Activated CD8-positive, alpha-beta T cell treated with anti-CD3 and anti-CD28 coated beads, Interleukin-2, amount 10 ng/mL, durations not matched to agents 7 days and 5 days (primary cell): ENCODE data around the gene A2ML1. TPM values are rescaled to one million over a fixed set of nuclear protein-coding genes. Genes with fewer than 3 reads are reported as not detected.
"Not testable (repeated sequence)": the region's sequence is repeated elsewhere in the genome, so short reads cannot be mapped to it uniquely, and the experiment has no call there.

ENCODE experiments used
- ATAC-seq: fragments of 150-1000 bp; cut with Tn5 transposase; one replicate; pipeline ENCODE4 v1.10.0; 2021; ENCODE audit warnings: moderate library complexity
- CTCF ChIA-PET: fragments of 350-600 bp; sonication (Branson Sonifier 250); formaldehyde crosslinking; loops from one replicate; lab custom pipeline; 2021; ENCODE audit warnings: antibody characterized with exemption; lab: Charles Lee
- POLR2A ChIA-PET: fragments of 350-600 bp; sonication (Branson Sonifier 250); formaldehyde crosslinking; loops from one replicate; lab custom pipeline; 2021; ENCODE audit warnings: antibody characterized with exemption; lab: Charles Lee
- DNase-seq: peaks from one replicate; pipeline ENCODE4 v3.0.0-alpha.2; 2020
- H3K27ac Mint-ChIP-seq: one replicate; pipeline ENCODE4 v1.8.0; 2021; ENCODE audit warnings: mild to moderate bottlenecking, mixed read lengths
- H3K27me3 Mint-ChIP-seq: one replicate; pipeline ENCODE4 v1.8.0; 2021; ENCODE audit warnings: low read depth, mixed read lengths
- H3K36me3 Mint-ChIP-seq: one replicate; pipeline ENCODE4 v1.8.0; 2021; ENCODE audit warnings: low read depth, mixed read lengths
- H3K4me1 Mint-ChIP-seq: one replicate; pipeline ENCODE4 v1.8.0; 2021; ENCODE audit warnings: low read depth, mixed read lengths
- H3K4me3 Mint-ChIP-seq: one replicate; pipeline ENCODE4 v1.8.0; 2021; ENCODE audit warnings: mild to moderate bottlenecking, mixed read lengths
- H3K9me3 Mint-ChIP-seq: one replicate; pipeline ENCODE4 v1.8.0; 2022; ENCODE audit warnings: mixed read lengths; ENCODE audit not compliant: insufficient read depth
- total RNA-seq, 2 experiments: library from RNA; stranded (reverse); gene quantifications; one replicate each; pipeline ENCODE4 v1.2.3, GENCODE V29; 2021

Gene A2ML1
- total RNA-seq, 2 experiments from 2014 or later, result not detected

DNA sequence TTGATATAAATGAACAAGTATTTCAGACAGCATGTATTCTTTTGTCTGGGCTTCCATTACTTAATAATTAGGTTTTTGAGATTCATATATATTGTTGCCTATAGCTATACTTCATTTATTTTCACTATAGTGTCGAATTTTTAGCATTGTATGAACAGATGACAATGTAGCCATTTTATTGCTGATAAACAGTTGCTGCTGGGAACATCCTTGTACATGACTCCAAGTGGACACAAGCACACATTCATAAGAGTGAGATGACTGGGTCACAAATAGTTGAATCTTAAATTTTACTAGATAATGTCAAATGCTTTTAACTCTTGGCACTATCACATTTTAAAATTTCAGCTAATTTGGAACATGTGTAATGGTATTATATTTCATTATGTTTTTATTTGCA lies 72.6 kb downstream of the A2ML1 start:
- ChIA-PET CTCF (interaction anchor here (1.0 to 1.4 kb wide), 5 partner anchors 144 to 351 kb away, joined by 3 to 5 read pairs (median 3); no protein-coding TSS in a partner anchor), POLR2A (interaction anchor here (0.7 kb wide), 1 partner anchor 237 kb away, joined by 4 read pairs; no protein-coding TSS in a partner anchor)
- Mint-ChIP-seq H3K27me3 (peaks cover 7% of the 10 kb centered on the region), H3K36me3 (no peaks in the 10 kb centered on the region), H3K9me3 (no peaks in the 10 kb centered on the region), H3K27ac (no peak overlapping the region), H3K4me3 (no peak overlapping the region), H3K4me1 (peaks cover 5% of the 10 kb centered on the region)
- DNase-seq (no peak), ATAC-seq (no peak)

DNA sequence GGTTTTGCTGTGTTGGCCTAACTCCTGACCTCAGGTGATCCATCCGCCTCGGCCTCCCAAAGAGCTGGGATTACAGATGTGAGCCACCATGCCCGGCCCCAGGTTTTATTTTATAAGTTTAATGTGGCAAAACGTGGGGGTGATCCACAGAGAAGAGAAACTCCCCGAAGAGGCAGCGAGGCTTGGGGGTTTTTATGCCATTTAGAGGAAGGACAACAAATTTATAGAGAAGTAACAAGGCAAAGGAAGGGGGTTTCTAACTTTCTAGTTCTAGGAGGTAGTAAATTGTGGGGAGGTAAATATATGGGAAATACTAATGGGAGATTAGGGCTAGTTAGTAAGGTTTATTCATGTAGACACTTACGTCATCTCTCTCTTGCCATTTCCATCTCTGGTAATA lies 74.7 kb downstream of the A2ML1 start:
- CTCF ChIA-PET, result interaction anchor here (0.7 to 1.0 kb wide), 2 partner anchors 142 to 164 kb away, joined by 3 read pairs; no protein-coding TSS in a partner anchor
- peaks cover 5% of the 10 kb centered on the region for H3K27me3 Mint-ChIP-seq
- H3K9me3 Mint-ChIP-seq, result no peaks in the 10 kb centered on the region
- H3K27ac Mint-ChIP-seq, result no peak overlapping the region
- POLR2A ChIA-PET, result no interaction called here
- DNase-seq (no peak), ATAC-seq (no peak)
- H3K4me1 Mint-ChIP-seq, result no peaks in the 10 kb centered on the region
- H3K4me3 Mint-ChIP-seq, result no peak overlapping the region
- no peaks in the 10 kb centered on the region for H3K36me3 Mint-ChIP-seq

DNA sequence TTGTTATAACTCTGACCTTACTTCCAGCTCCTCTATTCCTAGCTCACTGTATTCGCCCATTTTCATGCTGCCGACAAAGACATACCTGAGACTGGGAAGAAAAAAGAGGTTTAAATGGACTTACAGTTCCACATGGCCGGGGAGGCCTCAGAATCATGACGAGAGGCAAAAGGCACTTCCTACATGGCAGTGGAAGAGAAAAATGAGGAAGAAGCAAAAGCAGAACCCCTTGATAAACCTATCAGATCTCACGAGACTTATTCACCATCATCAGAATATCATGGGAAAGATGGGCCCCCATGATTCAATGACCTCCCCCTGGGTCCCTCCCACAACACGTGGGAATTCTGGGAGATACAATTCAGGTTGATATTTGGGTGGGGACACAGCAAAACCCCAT lies 77.4 kb downstream of the A2ML1 start:
- H3K4me3 Mint-ChIP-seq, result no peak overlapping the region
- POLR2A ChIA-PET, result no interaction called here
- no peaks in the 10 kb centered on the region for H3K36me3 Mint-ChIP-seq
- H3K9me3 Mint-ChIP-seq, result no peaks in the 10 kb centered on the region
- H3K4me1 Mint-ChIP-seq, result no peaks in the 10 kb centered on the region
- ATAC-seq (no peak), DNase-seq (no peak)
- CTCF ChIA-PET, result interaction anchor here (0.7 kb wide), 1 partner anchor 242 kb away, joined by 3 read pairs; no protein-coding TSS in a partner anchor
- peaks cover 9% of the 10 kb centered on the region for H3K27me3 Mint-ChIP-seq
- no peak overlapping the region for H3K27ac Mint-ChIP-seq

DNA sequence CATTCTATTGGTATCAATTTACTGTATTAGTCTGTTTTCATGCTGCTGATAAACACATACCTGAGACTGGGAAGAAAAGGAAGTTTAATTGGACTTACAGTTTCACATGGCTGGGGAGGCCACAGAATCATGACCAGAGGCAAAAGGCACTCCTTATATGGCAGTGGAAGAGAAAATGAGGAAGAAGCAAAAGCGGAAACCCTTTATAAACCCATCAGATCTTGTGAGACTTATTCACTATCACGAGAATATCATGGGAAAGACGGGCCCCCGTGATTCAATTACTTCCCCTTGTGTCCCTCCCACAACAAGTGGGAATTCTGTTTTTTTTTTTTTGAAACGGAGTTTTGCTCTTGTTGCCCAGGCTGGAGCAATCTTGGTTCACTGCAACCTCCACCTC lies 80.3 kb downstream of the A2ML1 start:
- CTCF ChIA-PET, DNase-seq, ATAC-seq, H3K27ac Mint-ChIP-seq, POLR2A ChIA-PET, H3K36me3 Mint-ChIP-seq, H3K9me3 Mint-ChIP-seq, H3K4me3 Mint-ChIP-seq, H3K4me1 Mint-ChIP-seq: not testable (repeated sequence)
- peaks cover 11% of the 10 kb centered on the region for H3K27me3 Mint-ChIP-seq

DNA sequence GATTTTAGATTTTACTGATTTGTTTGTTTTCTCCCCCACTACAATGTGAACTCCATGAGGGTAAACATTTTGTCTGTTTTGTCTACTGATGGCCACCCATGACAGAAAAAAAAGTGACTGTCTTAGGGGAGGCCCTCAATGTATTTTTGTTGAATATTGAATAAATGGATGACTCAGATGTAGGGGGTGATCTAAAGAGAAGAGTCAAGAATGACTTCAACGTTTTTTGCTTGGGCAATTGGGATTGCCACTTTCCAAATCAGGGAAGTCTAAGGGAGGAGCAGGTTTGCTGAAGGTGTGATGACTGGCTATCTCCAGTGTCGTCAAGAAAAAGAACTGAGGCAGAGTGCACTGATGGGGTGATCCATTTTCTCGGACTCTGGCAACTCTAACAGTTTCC lies 81.2 kb downstream of the A2ML1 start:
- CTCF ChIA-PET, result no interaction called here
- peaks cover 11% of the 10 kb centered on the region for H3K27me3 Mint-ChIP-seq
- H3K4me1 Mint-ChIP-seq, result peaks cover 5% of the 10 kb centered on the region
- DNase-seq (no peak), ATAC-seq (no peak)
- H3K27ac Mint-ChIP-seq, result no peak overlapping the region
- H3K36me3 Mint-ChIP-seq, result no peaks in the 10 kb centered on the region
- POLR2A ChIA-PET, result no interaction called here
- no peaks in the 10 kb centered on the region for H3K9me3 Mint-ChIP-seq
- no peak overlapping the region for H3K4me3 Mint-ChIP-seq

DNA sequence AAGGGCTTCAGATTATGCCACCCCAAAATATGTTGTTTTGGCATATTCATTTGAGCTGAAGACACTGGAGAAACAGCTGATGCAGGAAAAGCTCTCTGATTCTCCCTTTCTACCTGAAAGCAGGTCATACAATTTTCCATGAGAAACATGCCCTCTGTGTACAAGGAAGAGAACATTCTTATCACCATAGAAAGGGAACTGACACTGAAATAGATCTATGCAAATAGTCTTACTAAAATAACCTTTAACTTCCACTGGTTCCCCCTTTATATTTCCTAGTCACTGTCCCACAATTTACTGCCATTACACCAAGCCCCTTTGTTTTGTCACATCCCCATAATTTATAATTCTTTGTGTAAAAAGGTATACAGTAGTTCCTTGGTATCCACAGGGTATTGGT lies 82.2 kb downstream of the A2ML1 start:
- Mint-ChIP-seq H3K27me3 (peaks cover 11% of the 10 kb centered on the region), H3K27ac (no peak overlapping the region), H3K4me3 (no peak overlapping the region), H3K9me3 (no peaks in the 10 kb centered on the region), H3K4me1 (peaks cover 5% of the 10 kb centered on the region), H3K36me3 (no peaks in the 10 kb centered on the region)
- no peak for ATAC-seq
- DNase-seq, result no peak
- ChIA-PET POLR2A (no interaction called here), CTCF (interaction anchor here (0.8 kb wide), 1 partner anchor 14 kb away, joined by 3 read pairs; no protein-coding TSS in a partner anchor)

DNA sequence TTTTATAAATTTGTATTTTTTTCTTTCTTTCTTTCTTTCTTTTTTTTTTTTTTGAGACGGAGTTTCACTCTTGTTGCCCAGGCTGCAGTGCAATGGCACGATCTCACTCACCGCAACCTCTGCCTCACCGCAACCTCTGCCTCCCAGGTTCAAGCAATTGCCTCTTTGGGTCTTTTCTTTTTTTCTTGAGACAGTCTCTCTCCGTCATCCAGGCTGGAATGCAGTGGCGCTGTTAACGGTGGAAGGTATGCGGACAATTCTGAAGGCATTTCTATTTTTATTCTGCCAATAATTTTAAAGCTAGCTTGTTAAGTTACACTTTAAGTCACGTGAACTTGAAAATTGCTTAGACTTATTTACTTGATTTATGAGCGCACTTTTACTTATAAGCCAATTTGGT lies 83.1 kb downstream of the A2ML1 start:
- H3K4me3 Mint-ChIP-seq, result no peak overlapping the region
- POLR2A ChIA-PET, result no interaction called here
- no peak for ATAC-seq

DNA sequence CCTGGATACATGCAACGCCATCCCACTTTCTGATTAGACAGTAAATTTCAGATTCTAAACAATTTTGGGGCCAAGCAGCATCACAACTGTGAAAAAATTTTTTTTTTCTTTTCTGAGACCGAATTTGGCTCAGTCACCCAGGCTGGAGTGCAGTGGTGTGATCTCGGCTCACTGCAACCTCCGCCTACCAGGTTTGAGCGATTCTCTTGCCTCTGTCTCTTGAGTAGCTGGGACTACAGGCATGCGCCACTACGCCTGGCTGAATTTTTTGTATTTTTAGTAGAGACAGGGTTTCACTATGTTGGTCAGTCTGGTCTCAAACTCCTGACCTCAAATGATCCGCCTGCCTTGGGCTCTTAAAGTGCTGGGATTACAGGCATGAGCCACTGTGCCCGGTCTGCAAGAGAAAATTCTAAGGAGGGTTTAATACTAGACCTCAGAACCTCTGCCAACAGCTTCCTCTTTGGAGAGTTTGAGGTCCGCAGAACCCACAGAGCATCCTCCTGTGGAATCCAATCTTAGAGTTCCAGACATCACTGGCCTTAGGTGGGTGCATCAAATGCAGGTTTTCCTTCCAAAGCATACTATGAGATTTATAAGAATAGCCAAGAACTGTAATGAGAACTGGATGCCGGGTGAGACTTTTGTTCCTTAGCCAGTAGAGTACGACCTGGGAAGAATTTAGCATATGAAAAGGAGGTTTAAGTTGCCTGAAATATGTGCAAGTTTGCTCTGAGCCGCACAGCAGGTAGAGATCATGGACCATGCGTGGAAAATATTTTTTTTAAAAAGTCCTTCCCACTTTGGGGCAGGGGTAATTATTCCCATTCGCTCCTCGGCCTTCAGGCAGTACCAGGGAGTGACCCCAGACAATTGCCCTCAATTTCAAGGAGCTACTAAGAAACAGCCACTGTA lies 84.1 kb downstream of the A2ML1 start:
- DNase-seq, result no peak
- POLR2A ChIA-PET, result no interaction called here
- no peak for ATAC-seq
- H3K27me3 Mint-ChIP-seq, result peaks cover 12% of the 10 kb centered on the region
- H3K4me3 Mint-ChIP-seq, result no peak overlapping the region
- H3K9me3 Mint-ChIP-seq, result no peaks in the 10 kb centered on the region
- no peaks in the 10 kb centered on the region for H3K36me3 Mint-ChIP-seq
- CTCF ChIA-PET, result no interaction called here
- H3K4me1 Mint-ChIP-seq, result peaks cover 5% of the 10 kb centered on the region
- H3K27ac Mint-ChIP-seq, result no peak overlapping the region

More for the DNA sequence above, 83.1 kb downstream of the A2ML1 start:
- H3K36me3 Mint-ChIP-seq, result no peaks in the 10 kb centered on the region
- CTCF ChIA-PET, result no interaction called here
- H3K27me3 Mint-ChIP-seq, result peaks cover 11% of the 10 kb centered on the region
- no peak overlapping the region for H3K27ac Mint-ChIP-seq
- H3K9me3 Mint-ChIP-seq, result no peaks in the 10 kb centered on the region
- H3K4me1 Mint-ChIP-seq, result peaks cover 5% of the 10 kb centered on the region
- DNase-seq, result no peak

DNA sequence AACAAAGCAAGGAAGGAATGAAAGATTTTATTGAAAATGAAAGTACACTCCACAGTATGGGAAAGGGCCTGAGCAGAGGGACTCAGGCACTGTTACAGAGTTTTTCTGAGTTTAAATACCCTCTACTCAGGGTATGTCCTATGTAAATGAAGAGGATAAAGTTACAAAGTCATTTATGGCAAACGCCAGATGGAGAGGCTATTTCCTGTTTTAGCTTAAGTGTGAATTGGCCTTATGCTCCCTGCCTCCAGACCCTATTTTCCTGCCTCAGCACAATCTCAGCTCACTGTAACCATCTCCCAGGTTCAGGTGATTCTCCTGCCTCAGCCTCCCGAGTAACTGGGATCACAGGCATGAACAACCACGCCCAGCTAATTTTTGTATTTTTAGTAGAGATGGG lies 85.1 kb downstream of the A2ML1 start:
- Mint-ChIP-seq H3K27ac (no peak overlapping the region), H3K36me3 (no peaks in the 10 kb centered on the region), H3K27me3 (peaks cover 17% of the 10 kb centered on the region), H3K4me1 (peaks cover 5% of the 10 kb centered on the region), H3K9me3 (no peaks in the 10 kb centered on the region), H3K4me3 (no peak overlapping the region)
- POLR2A ChIA-PET, result no interaction called here
- DNase-seq (no peak), ATAC-seq (no peak)
- CTCF ChIA-PET, result no interaction called here

DNA sequence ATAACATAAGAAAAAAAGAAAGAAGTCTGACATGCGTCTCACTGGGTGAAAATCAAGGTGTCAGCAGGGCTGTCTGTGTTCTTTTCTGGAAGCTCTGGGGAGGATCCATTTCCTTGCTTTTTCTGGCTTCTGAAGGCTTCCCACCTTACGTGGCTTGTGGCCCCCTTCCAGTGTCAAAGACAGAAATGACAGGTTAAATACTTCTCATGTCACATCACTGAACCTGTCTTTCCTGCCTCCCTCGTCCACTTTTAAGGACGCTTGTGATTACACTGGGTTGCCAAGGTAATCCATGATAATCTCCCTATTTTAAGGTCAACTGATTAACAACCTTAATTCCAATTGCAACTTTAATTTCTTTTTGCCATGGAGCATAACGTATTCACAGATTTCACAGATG lies 87.3 kb downstream of the A2ML1 start:
- no peak overlapping the region for H3K27ac Mint-ChIP-seq
- no peak for ATAC-seq
- no peak for DNase-seq
- no peak overlapping the region for H3K4me3 Mint-ChIP-seq
- peaks cover 20% of the 10 kb centered on the region for H3K27me3 Mint-ChIP-seq
- H3K4me1 Mint-ChIP-seq, result peaks cover 13% of the 10 kb centered on the region
- H3K36me3 Mint-ChIP-seq, result no peaks in the 10 kb centered on the region
- ChIA-PET CTCF (interaction anchor here (0.8 to 1.0 kb wide), 2 partner anchors 20 to 154 kb away, joined by 3 to 5 read pairs; no protein-coding TSS in a partner anchor), POLR2A (no interaction called here)
- H3K9me3 Mint-ChIP-seq, result no peaks in the 10 kb centered on the region

DNA sequence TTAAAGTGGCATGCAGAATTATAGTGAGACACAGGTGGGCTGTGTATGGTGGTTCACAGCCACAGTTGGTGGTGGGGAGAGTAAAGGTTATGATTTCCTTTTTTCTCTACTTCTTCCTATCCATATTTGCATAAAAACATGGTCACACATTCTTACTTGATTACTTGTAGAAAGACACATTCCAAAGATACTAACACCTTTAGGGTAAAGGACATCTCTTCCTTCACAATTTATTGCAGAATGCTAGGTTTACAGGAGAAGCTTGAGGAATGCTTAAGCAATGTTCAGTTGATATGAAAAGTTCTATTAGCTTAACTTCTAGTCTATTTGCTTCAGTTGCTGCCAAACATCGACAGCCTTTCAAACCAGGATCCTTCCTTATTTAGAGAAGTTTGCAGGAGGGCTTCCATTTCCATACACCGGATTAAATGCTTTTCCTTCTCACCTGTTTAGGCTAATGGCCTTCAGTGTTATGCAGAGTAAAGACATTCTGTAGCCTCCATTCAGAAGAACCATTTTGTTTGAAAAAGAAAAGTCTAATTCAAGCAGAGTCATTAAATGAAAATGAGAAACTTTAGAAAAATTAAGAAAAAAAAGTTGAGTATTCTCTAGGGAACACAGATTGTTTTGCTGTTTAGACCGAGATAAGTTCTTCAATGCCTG lies 89.3 kb downstream of the A2ML1 start:
- Mint-ChIP-seq H3K36me3 (no peaks in the 10 kb centered on the region), H3K27me3 (peaks cover 15% of the 10 kb centered on the region), H3K4me1 (peaks cover 10% of the 10 kb centered on the region), H3K9me3 (no peaks in the 10 kb centered on the region), H3K27ac (no peak overlapping the region), H3K4me3 (no peak overlapping the region)
- POLR2A ChIA-PET, result no interaction called here
- ATAC-seq (no peak), DNase-seq (no peak)
- CTCF ChIA-PET, result interaction anchor here (0.9 to 2.9 kb wide), 6 partner anchors 21 to 263 kb away, joined by 3 to 15 read pairs (median 6); no protein-coding TSS in a partner anchor

DNA sequence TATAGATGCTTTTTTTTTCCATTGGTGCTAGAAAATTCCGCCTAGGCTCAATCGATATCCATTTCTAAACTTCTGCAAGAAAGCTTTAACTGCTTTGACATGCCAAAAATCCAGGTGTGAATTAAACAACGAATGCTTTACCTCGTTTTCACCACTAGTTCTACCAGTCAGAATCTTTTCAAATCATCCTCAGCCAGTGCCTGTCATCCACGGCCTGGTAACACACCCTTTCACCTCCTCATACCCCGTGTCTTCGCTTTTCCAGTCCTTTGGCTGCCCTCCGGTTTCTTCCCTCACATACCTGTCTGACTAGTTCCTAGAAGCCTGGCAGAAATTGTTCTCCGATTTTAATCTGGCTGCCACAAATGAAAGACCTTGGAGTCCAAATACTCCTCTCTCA lies 90.5 kb downstream of the A2ML1 start:
- POLR2A ChIA-PET, result no interaction called here
- ATAC-seq (no peak), DNase-seq (peak; percentile 24)
- H3K27me3 Mint-ChIP-seq, result peaks cover 15% of the 10 kb centered on the region
- H3K27ac Mint-ChIP-seq, result no peak overlapping the region
- no peaks in the 10 kb centered on the region for H3K9me3 Mint-ChIP-seq
- H3K36me3 Mint-ChIP-seq, result no peaks in the 10 kb centered on the region
- peaks cover 8% of the 10 kb centered on the region for H3K4me1 Mint-ChIP-seq
- CTCF ChIA-PET, result interaction anchor here (0.6 to 2.9 kb wide), 12 partner anchors 13 to 373 kb away, joined by 3 to 15 read pairs (median 4); partner anchors contain the start of gene M6PR
- no peak overlapping the region for H3K4me3 Mint-ChIP-seq
